Thoracic aorta (tissue), 2 donors: ENCODE data around the gene CBFA2T3. TPM values are rescaled to one million over a fixed set of nuclear protein-coding genes. Genes with fewer than 3 reads are reported as not detected.

Experiments used
- ATAC-seq: fragments of 150-250 bp; one replicate; pipeline ENCODE4 v1.8.0; 2017; ENCODE audit warnings: low read depth; ENCODE audit not compliant: insufficient number of reproducible peaks, low FRiP score
- DNase-seq: peaks from one replicate; pipeline ENCODE4 v3.0.0-alpha.2; 2020; ENCODE audit warnings: low spot score
- H3K27ac ChIP-seq, 2 donors: fragments of 200-600 bp; sonication (generic); 1 replicate in 1 of 2; 2 replicates in 1 of 2; pipeline ENCODE4 v1.5.1; 2016; ENCODE audit warnings: mild to moderate bottlenecking in 2 of 2, moderate library complexity in 2 of 2
- H3K27me3 ChIP-seq: fragments of 200-600 bp; sonication (generic); replicated peaks from 2 replicates; pipeline ENCODE4 v1.6.0; 2016; ENCODE audit warnings: mild to moderate bottlenecking; ENCODE audit not compliant: insufficient read depth
- H3K36me3 ChIP-seq: fragments of 200-600 bp; sonication (generic); one replicate; pipeline ENCODE4 v1.5.1; 2016
- H3K4me1 ChIP-seq, 2 donors: fragments of 200-600 bp; sonication (generic); 1 replicate in 1 of 2; 2 replicates in 1 of 2; pipeline versions ENCODE4 v1.5.1 to v1.6.0; 2016; ENCODE audit warnings: low read depth in 2 of 2, mild to moderate bottlenecking in 1 of 2; ENCODE audit not compliant: control insufficient read depth in 1 of 2
- H3K4me3 ChIP-seq: fragments of 200-600 bp; sonication (generic); 2 replicates; pipeline ENCODE4 v1.5.1; 2016; ENCODE audit warnings: mild to moderate bottlenecking
- H3K9me3 ChIP-seq: fragments of 200-600 bp; sonication (generic); 2 replicates; pipeline ENCODE4 v1.5.1; 2016
- CTCF ChIP-seq: fragments of 200-600 bp; sonication (generic); IDR thresholded peaks from one replicate; pipeline ENCODE4 v1.5.1; 2019; ENCODE audit warnings: antibody characterized with exemption
- total RNA-seq, 2 donors: library from RNA; depleted of rRNA; stranded (reverse); fragments of >200 nt; gene quantifications; one replicate each; pipeline versions ENCODE4 v1.1.0 to v1.2.3, GENCODE V29; 2016

The CBFA2T3 gene
- total RNA-seq, 2 donors from 2014 or later: 3.9 to 6.6 TPM

GRCh38 chr16:88930716-88931115 lies 46.3 kb downstream of the CBFA2T3 start:
- ATAC-seq: no peak
- TF ChIP-seq CTCF: no peak
- H3K27me3 ChIP-seq: no peaks in the 10 kb centered on the region

GRCh38 chr16:88929091-88929445 lies 47.9 kb downstream of the CBFA2T3 start:
- Histone ChIP-seq H3K4me3 (no peak overlapping the region), H3K4me1 (peaks cover 0 to 14% of the 10 kb centered on the region in 2 donors), H3K27ac (no peak overlapping the region), H3K27me3 (no peaks in the 10 kb centered on the region), H3K36me3 (no peaks in the 10 kb centered on the region), H3K9me3 (no peaks in the 10 kb centered on the region)
- no peak for TF ChIP-seq CTCF
- DNase-seq: no peak
- no peak for ATAC-seq

More at GRCh38 chr16:88930716-88931115, 46.3 kb downstream of the CBFA2T3 start:
- Histone ChIP-seq H3K36me3 (no peaks in the 10 kb centered on the region), H3K4me1 (peaks cover 0 to 1% of the 10 kb centered on the region in 2 donors), H3K27ac (no peak overlapping the region), H3K4me3 (no peak overlapping the region), H3K9me3 (no peaks in the 10 kb centered on the region)
- DNase-seq: no peak

- Histone ChIP-seq H3K4me3 (no peak overlapping the region), H3K9me3 (no peaks in the 10 kb centered on the region), H3K27ac (no peak overlapping the region), H3K36me3 (no peaks in the 10 kb centered on the region), H3K27me3 (no peaks in the 10 kb centered on the region), H3K4me1 (peaks cover 0 to 14% of the 10 kb centered on the region in 2 donors)
- ATAC-seq (no peak), DNase-seq (no peak)
- TF ChIP-seq CTCF: no peak
Observed at GRCh38 chr16:88928405-88929090, 48.5 kb downstream of the CBFA2T3 start.

- Histone ChIP-seq H3K4me3 (no peak overlapping the region), H3K36me3 (no peaks in the 10 kb centered on the region), H3K4me1 (peaks cover 0 to 14% of the 10 kb centered on the region in 2 donors), H3K27me3 (no peaks in the 10 kb centered on the region), H3K9me3 (no peaks in the 10 kb centered on the region), H3K27ac (no peak overlapping the region)
- DNase-seq (no peak), ATAC-seq (no peak)
- TF ChIP-seq CTCF: no peak
Observed at GRCh38 chr16:88927661-88928060, 49.3 kb downstream of the CBFA2T3 start.

GRCh38 chr16:88927010-88927409 lies 50.0 kb downstream of the CBFA2T3 start:
- H3K27me3 ChIP-seq: no peaks in the 10 kb centered on the region
- no peak overlapping the region for H3K27ac ChIP-seq
- H3K36me3 ChIP-seq: no peaks in the 10 kb centered on the region
- ATAC-seq (no peak), DNase-seq (no peak)
- no peak overlapping the region for H3K4me3 ChIP-seq
- no peak for TF ChIP-seq CTCF
- H3K9me3 ChIP-seq: no peaks in the 10 kb centered on the region
- peaks cover 2 to 20% of the 10 kb centered on the region in 2 donors for H3K4me1 ChIP-seq
